ENCODE data around the gene ZNF358.

The ZNF358 gene

DNA sequence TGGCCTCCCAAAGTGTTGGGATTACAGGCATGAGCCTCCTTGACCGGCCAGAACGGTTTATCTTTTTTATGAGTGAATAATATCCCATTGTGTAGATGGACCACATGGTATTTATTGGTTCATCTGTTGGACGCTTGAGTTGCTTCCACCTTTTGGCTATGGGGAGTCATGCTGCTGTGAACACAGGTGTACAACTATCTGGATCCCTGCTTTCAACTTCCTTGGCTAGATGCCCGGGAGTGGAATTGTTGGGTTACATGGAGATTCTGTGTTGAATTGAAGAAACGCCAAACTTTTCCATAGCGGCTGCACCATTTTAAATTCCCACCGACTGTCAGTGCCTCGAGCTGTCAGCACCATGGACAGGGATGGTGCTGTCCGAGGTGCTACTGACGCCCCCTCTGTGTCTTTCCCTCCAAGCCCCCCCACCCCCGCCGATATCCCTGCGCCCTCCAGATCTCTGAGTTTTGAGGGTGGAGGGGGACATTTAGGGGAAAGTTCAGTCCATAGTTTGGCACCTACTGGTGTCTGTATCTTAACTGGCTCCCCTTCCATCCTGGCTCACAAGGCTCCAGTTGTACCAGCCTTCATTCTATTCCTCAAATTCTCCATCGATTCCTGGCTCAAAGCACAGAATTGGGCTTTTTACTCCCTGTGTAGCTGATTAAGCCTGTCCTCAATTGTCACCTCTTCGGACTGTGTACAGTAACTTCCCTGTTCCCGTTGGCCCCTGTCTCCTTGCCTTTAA lies 46.9 kb downstream of the ZNF358 start:
- DNase-seq, result no peak

DNA sequence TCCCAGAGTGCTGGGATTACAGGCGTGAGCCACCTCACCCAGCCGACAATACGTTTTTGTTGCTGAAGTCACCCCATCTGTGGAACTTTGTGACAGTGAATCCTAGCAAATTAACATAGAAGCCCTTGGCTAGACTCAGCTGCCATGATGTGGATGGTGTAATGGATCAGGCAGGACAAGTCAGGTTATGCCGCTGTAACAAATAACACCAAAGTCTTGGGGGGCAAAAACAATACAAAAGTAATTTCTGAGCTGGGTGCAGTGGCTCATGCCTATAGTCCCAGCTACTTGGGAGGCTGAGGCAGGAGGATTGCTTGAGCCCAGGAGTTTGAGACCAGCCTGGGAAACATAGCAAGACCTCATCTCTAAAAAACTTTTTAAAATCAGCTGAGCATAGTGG lies 49.0 kb downstream of the ZNF358 start:
- DNase-seq, result no peak

DNA sequence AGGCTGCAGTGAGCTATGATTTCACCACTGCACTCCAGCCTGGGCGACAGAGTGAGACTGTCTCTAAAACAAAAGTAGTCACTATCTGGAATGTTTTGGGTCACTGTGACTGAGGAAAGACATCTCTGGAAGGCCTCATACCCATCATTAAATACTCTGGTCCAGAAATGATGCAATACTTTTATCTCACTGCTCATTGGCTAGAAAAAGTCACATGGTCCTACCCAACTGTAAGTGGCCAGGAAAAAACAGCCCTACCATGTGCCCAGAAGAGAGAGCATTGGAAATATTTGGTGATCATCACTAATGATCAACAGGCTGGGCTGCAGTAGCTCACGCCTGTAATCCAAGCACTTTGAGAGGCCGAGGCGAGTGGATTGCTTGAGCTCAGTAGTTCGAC lies 49.4 kb downstream of the ZNF358 start:
- DNase-seq, result no peak

Measured in DMS153 (cell line).